Measurements from ENCODE around the gene WDR27.
"Not testable (repeated sequence)": the region's sequence is repeated elsewhere in the genome, so short reads cannot be mapped to it uniquely, and the experiment has no call there.

The WDR27 gene

GRCh38 chr6:169650959-169651292 is 50.9 kb downstream of the WDR27 start:
- no peaks in the 10 kb centered on the region for H3K27me3 ChIP-seq (ENCODE audit: control insufficient read depth, insufficient read depth, low read length)
- H3K9ac ChIP-seq (ENCODE audit: low read length) = no peak overlapping the region
- no peak overlapping the region for H3K27ac ChIP-seq (ENCODE audit: low read depth, low read length)
- H3K4me1 ChIP-seq (ENCODE audit: control insufficient read depth, insufficient read depth, low read length) = peaks cover 2% of the 10 kb centered on the region; the same call in 1 of the 2 replicates
- peaks cover 44% of the 10 kb centered on the region for H3K36me3 ChIP-seq (ENCODE audit: control insufficient read depth, insufficient read depth, low read length)
- H3K9me3 ChIP-seq (ENCODE audit: control insufficient read depth, insufficient read depth, low read depth, low read length) = 0 out of 2 replicates have a peak, but pooled peaks cover 7% of the 10 kb centered on the region
- no peak overlapping the region for H3K4me3 ChIP-seq (ENCODE audit: low read depth, low read length)

GRCh38 chr6:169650241-169650958 is 51.4 kb downstream of the WDR27 start:
- H3K27me3 ChIP-seq (ENCODE audit: control insufficient read depth, insufficient read depth, low read length) = no peaks in the 10 kb centered on the region
- H3K9me3 ChIP-seq (ENCODE audit: control insufficient read depth, insufficient read depth, low read depth, low read length) = 0 out of 2 replicates have a peak, but pooled peaks cover 7% of the 10 kb centered on the region
- peaks cover 2% of the 10 kb centered on the region; the same call in 1 of the 2 replicates for H3K4me1 ChIP-seq (ENCODE audit: control insufficient read depth, insufficient read depth, low read length)
- no peak overlapping the region for H3K4me3 ChIP-seq (ENCODE audit: low read depth, low read length)
- peaks cover 44% of the 10 kb centered on the region for H3K36me3 ChIP-seq (ENCODE audit: control insufficient read depth, insufficient read depth, low read length)
- no peak overlapping the region for H3K9ac ChIP-seq (ENCODE audit: low read length)
- no peak overlapping the region for H3K27ac ChIP-seq (ENCODE audit: low read depth, low read length)

- no peaks in the 10 kb centered on the region for H3K27me3 ChIP-seq (ENCODE audit: control insufficient read depth, insufficient read depth, low read length)
- H3K9me3 ChIP-seq (ENCODE audit: control insufficient read depth, insufficient read depth, low read depth, low read length) = no peaks in the 10 kb centered on the region; the same call in 1 of the 2 replicates
- no peak overlapping the region for H3K4me3 ChIP-seq (ENCODE audit: low read depth, low read length)
- no peaks in the 10 kb centered on the region for H3K4me1 ChIP-seq (ENCODE audit: control insufficient read depth, insufficient read depth, low read length)
- peaks cover 31% of the 10 kb centered on the region for H3K36me3 ChIP-seq (ENCODE audit: control insufficient read depth, insufficient read depth, low read length)
- no peak overlapping the region for H3K9ac ChIP-seq (ENCODE audit: low read length)
- no peak overlapping the region for H3K27ac ChIP-seq (ENCODE audit: low read depth, low read length)
These were observed 53.2 kb downstream of the WDR27 start for GRCh38 chr6:169648617-169649016.

- peaks cover 34% of the 10 kb centered on the region for H3K36me3 ChIP-seq (ENCODE audit: control insufficient read depth, insufficient read depth, low read length)
- H3K27ac ChIP-seq (ENCODE audit: low read depth, low read length) = no peak overlapping the region
- no peaks in the 10 kb centered on the region for H3K27me3 ChIP-seq (ENCODE audit: control insufficient read depth, insufficient read depth, low read length)
- H3K9ac ChIP-seq (ENCODE audit: low read length) = no peak overlapping the region
- H3K9me3 ChIP-seq (ENCODE audit: control insufficient read depth, insufficient read depth, low read depth, low read length) = no peaks in the 10 kb centered on the region; the same call in 1 of the 2 replicates
- no peaks in the 10 kb centered on the region for H3K4me1 ChIP-seq (ENCODE audit: control insufficient read depth, insufficient read depth, low read length)
- no peak overlapping the region for H3K4me3 ChIP-seq (ENCODE audit: low read depth, low read length)
These were observed 53.7 kb downstream of the WDR27 start for GRCh38 chr6:169648092-169648491.

- Histone ChIP-seq H3K4me3 (ENCODE audit: low read depth, low read length) (no peak overlapping the region), H3K9ac (ENCODE audit: low read length) (no peak overlapping the region), H3K27me3 (ENCODE audit: control insufficient read depth, insufficient read depth, low read length) (no peaks in the 10 kb centered on the region), H3K27ac (ENCODE audit: low read depth, low read length) (no peak overlapping the region), H3K4me1 (ENCODE audit: control insufficient read depth, insufficient read depth, low read length) (no peaks in the 10 kb centered on the region), H3K36me3 (ENCODE audit: control insufficient read depth, insufficient read depth, low read length) (peaks cover 38% of the 10 kb centered on the region), H3K9me3 (ENCODE audit: control insufficient read depth, insufficient read depth, low read depth, low read length) (no peaks in the 10 kb centered on the region; the same call in 1 of the 2 replicates)
These were observed 54.2 kb downstream of the WDR27 start for GRCh38 chr6:169647637-169648036.

- Histone ChIP-seq H3K9ac (ENCODE audit: low read length) (no peak overlapping the region), H3K9me3 (ENCODE audit: control insufficient read depth, insufficient read depth, low read depth, low read length) (no peaks in the 10 kb centered on the region; the same call in 1 of the 2 replicates), H3K27me3 (ENCODE audit: control insufficient read depth, insufficient read depth, low read length) (no peaks in the 10 kb centered on the region), H3K4me1 (ENCODE audit: control insufficient read depth, insufficient read depth, low read length) (no peaks in the 10 kb centered on the region), H3K4me3 (ENCODE audit: low read depth, low read length) (no peak overlapping the region), H3K27ac (ENCODE audit: low read depth, low read length) (no peak overlapping the region), H3K36me3 (ENCODE audit: control insufficient read depth, insufficient read depth, low read length) (peaks cover 41% of the 10 kb centered on the region)
These were observed 54.8 kb downstream of the WDR27 start for GRCh38 chr6:169646906-169647567.

- not testable (repeated sequence) for H3K4me1 ChIP-seq (ENCODE audit: control insufficient read depth, insufficient read depth, low read length); H3K27ac ChIP-seq (ENCODE audit: low read depth, low read length)
These were observed 56.4 kb downstream of the WDR27 start for GRCh38 chr6:169645459-169645858.

GRCh38 chr6:169643521-169643920 is 58.3 kb downstream of the WDR27 start:
- no peak overlapping the region for H3K9ac ChIP-seq (ENCODE audit: low read length)
- no peaks in the 10 kb centered on the region for H3K4me1 ChIP-seq (ENCODE audit: control insufficient read depth, insufficient read depth, low read length)
- H3K27ac ChIP-seq (ENCODE audit: low read depth, low read length) = no peak overlapping the region
- no peaks in the 10 kb centered on the region for H3K27me3 ChIP-seq (ENCODE audit: control insufficient read depth, insufficient read depth, low read length)
- H3K36me3 ChIP-seq (ENCODE audit: control insufficient read depth, insufficient read depth, low read length) = peaks cover 38% of the 10 kb centered on the region
- no peak overlapping the region for H3K4me3 ChIP-seq (ENCODE audit: low read depth, low read length)
- H3K9me3 ChIP-seq (ENCODE audit: control insufficient read depth, insufficient read depth, low read depth, low read length) = no peaks in the 10 kb centered on the region; the same call in 1 of the 2 replicates

More at GRCh38 chr6:169645459-169645858, 56.4 kb downstream of the WDR27 start:
- H3K9ac ChIP-seq (ENCODE audit: low read length); H3K27me3 ChIP-seq (ENCODE audit: control insufficient read depth, insufficient read depth, low read length); H3K4me3 ChIP-seq (ENCODE audit: low read depth, low read length); H3K9me3 ChIP-seq (ENCODE audit: control insufficient read depth, insufficient read depth, low read depth, low read length): not testable (repeated sequence)
- H3K36me3 ChIP-seq (ENCODE audit: control insufficient read depth, insufficient read depth, low read length) = peaks cover 33% of the 10 kb centered on the region

- H3K36me3 ChIP-seq (ENCODE audit: control insufficient read depth, insufficient read depth, low read length) = peaks cover 39% of the 10 kb centered on the region
- H3K4me1 ChIP-seq (ENCODE audit: control insufficient read depth, insufficient read depth, low read length) = no peaks in the 10 kb centered on the region
These were observed 59.4 kb downstream of the WDR27 start for GRCh38 chr6:169642455-169642854.

GRCh38 chr6:169641461-169642085 is 60.3 kb downstream of the WDR27 start:
- no peaks in the 10 kb centered on the region for H3K4me1 ChIP-seq (ENCODE audit: control insufficient read depth, insufficient read depth, low read length)
- no peak overlapping the region for H3K9ac ChIP-seq (ENCODE audit: low read length)
- H3K36me3 ChIP-seq (ENCODE audit: control insufficient read depth, insufficient read depth, low read length) = peaks cover 35% of the 10 kb centered on the region
- no peaks in the 10 kb centered on the region; the same call in 1 of the 2 replicates for H3K9me3 ChIP-seq (ENCODE audit: control insufficient read depth, insufficient read depth, low read depth, low read length)
- H3K27ac ChIP-seq (ENCODE audit: low read depth, low read length) = no peak overlapping the region
- H3K4me3 ChIP-seq (ENCODE audit: low read depth, low read length) = no peak overlapping the region
- H3K27me3 ChIP-seq (ENCODE audit: control insufficient read depth, insufficient read depth, low read length) = no peaks in the 10 kb centered on the region

More at GRCh38 chr6:169642455-169642854, 59.4 kb downstream of the WDR27 start:
- Histone ChIP-seq H3K27me3 (ENCODE audit: control insufficient read depth, insufficient read depth, low read length) (no peaks in the 10 kb centered on the region), H3K27ac (ENCODE audit: low read depth, low read length) (no peak overlapping the region), H3K4me3 (ENCODE audit: low read depth, low read length) (no peak overlapping the region), H3K9ac (ENCODE audit: low read length) (no peak overlapping the region), H3K9me3 (ENCODE audit: control insufficient read depth, insufficient read depth, low read depth, low read length) (no peaks in the 10 kb centered on the region; the same call in 1 of the 2 replicates)

- Histone ChIP-seq H3K4me1 (ENCODE audit: control insufficient read depth, insufficient read depth, low read length) (no peaks in the 10 kb centered on the region), H3K9me3 (ENCODE audit: control insufficient read depth, insufficient read depth, low read depth, low read length) (no peaks in the 10 kb centered on the region; the same call in 1 of the 2 replicates), H3K9ac (ENCODE audit: low read length) (no peak overlapping the region), H3K36me3 (ENCODE audit: control insufficient read depth, insufficient read depth, low read length) (peaks cover 32% of the 10 kb centered on the region), H3K27me3 (ENCODE audit: control insufficient read depth, insufficient read depth, low read length) (no peaks in the 10 kb centered on the region), H3K27ac (ENCODE audit: low read depth, low read length) (no peak overlapping the region), H3K4me3 (ENCODE audit: low read depth, low read length) (no peak overlapping the region)
These were observed 60.8 kb downstream of the WDR27 start for GRCh38 chr6:169640983-169641382.
